NCI-H1694 treated with DMSO at 0.1 percent for 48 hours (cell line): Measurements from ENCODE around the gene B3GNT4.
A peak's percentile ranks its signal among the peaks of the same experiment; 100 is the strongest.
"Not testable (repeated sequence)": the region's sequence is repeated elsewhere in the genome, so short reads cannot be mapped to it uniquely, and the experiment has no call there.

ENCODE experiments used
- DNase-seq: peaks from one replicate; lab custom pipeline; 2025; lab: John Stamatoyannopoulos, UW

B3GNT4 gene

DNA sequence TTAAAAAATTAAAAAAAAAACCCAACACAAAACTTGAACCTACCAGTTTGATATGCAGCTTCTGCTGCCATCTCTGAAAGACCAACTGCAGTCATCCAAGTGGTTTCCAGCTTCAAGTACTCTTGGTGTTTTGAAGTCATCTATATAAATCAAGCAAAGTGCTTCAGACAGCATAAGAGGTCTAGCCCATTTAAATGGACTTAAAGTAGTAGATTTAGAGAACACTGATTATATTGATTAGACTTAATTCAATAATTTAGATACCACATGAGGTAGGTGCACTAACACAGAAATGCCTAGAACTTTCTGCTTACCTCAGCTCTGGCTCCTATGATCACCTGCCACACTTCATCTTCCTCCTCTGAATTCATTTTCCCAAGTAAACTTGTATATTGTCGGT is 12.9 kb downstream of the B3GNT4 start:
- no peak for DNase-seq

DNA sequence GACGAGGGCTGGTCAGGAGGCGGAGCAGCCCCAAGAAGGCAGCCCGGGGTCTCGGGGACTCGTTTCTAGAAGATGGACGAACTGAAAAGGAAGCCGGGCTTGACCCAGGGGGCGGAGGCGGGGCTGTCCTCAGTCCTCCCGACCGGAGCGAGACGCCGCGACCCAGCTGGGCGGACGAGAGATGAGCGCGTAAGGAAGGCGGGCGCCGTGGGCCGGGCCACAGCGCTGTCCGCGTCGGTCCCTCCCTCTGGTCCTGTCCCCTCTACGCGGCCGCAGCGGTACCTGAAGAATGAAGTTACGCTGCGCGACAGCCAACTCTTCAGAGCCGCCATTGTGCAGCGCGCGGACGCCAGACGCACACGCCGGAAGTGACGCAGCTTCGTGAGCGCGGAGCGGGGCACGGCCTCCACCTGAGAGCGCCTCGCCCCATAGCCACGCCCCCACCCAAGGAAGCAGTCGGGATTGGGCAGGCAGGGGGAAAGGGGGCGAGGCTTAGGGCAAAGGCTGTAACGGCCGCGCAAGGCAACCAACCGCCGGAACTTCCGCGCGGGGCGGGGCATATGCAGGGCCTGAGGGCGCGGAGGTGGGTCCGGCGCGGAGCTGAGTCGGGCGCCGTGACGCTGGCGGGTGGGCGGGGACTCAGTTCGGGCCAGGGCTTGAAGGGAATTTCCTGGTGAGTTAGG is 22.3 kb downstream of the B3GNT4 start, which contains the start of gene DIABLO:
TSS of gene DIABLO (minus strand) at position 370 of the 683 bp plus-strand sequence. CDS start at position 332, 38 bp downstream.
- DNase-seq, result peak; percentile 94

DNA sequence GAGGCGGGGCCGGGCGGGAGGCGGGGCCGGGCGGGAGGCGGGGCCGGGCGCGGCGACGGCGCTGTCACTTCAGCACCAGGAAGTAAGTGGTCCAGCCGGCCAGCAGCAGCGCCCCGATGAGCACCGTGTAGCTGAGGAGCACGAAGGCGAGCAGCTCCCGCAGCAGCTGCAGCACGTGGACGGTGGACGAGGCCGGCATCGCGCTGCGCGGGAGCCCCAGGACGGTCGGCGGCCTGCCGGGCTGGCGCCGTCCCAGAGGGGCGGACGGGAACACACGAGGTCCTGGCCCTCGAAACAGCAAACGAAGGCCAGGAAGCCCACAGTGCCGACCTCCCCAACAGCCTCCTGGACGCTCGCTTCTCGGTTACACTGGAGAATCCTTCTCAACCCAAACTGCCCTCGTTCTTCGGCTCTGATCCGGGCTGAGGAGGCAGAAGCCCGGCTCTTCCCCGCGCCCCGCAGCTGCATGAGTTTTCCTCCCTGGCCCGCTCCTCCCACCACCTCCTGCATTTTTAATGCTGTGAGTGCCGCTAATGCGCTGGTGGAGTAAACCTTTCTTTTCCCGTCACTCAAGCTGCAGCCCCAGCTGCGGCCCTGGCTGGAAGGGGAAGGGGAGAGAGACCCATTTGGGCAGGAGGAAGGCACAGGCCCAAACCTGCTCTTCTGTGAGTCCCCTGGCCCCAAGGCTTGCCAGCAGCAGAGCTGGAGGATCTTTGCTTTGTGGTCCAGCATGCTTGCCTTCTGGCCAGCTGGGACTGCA is 23.0 kb downstream of the B3GNT4 start:
- DNase-seq, result no peak

DNA sequence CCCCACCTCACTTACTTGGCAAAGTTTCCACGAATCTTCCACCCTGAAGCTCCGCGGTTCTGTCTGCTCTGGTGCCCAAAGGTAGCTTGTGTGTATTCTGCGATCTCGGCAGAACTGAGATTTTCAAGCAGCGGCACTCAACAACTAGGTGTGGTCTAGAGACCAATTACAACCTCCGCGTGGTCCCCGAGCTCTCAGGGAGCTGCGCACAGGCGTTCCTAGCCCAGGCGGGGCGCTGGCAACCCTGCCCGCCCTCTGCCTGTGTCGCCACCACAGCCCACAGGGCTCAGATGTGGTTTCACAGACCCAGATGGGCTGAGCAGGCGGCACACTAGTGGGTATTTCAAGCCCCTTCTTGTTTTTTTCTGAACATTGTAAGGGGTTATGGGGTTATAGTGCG is 23.8 kb downstream of the B3GNT4 start:
- no peak for DNase-seq

DNA sequence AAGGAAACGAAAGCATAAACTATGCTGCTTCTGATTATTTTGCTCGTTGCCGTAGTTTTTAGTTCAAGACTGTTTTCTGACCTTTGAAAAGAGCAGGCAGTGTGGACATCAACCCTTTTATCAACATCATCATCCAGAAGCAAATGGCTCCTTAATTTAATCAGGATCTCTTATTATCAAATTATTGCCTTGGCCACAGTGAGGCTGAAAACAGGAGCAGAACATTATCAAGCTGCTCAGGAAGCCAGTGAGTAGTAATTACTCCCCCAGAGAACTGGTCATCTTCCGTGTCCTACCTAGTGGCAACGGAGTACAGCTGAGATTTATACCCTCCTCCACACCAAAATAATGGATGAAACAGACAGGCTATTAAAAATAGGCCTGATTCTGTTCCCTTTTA is 24.6 kb downstream of the B3GNT4 start:
- DNase-seq, result no peak

DNA sequence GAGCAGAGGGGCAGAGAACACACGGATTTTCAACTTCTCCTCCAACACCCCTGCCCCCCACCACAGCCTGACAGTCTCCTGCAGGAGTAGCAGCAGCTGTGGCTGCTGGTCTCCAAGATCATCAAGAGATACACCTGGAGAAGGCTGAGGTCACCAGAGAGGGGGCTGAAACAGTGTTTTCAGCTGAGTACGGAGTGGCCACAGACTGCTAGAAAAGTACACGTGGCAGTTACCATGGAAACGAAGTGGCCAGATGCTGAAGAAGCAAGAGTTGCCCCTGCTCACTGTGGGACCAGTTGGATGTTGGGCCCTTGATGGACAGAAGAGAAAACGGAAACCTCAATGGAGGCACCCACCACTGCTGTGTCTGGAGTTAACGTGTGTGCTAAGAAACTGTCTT is 27.3 kb downstream of the B3GNT4 start:
- DNase-seq, result no peak

DNA sequence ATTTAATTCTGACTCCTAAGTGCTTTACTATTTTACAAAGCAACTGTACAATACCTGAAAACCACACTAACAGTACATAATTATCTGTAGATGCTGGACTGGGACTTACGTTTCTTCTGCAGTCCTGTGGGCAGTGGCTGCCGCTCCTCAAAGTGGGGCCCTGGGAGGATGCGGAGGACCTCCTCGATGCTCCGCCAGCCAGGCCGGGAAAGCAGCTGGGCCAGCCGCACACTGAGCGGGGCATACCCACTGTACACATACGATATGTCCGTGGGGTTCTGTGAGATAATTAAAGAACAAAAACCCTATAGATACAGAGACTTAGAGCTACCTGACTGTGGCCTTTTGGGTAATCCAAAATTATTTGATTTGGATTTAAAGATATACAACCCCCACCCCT is 29.2 kb downstream of the B3GNT4 start:
- no peak for DNase-seq

DNA sequence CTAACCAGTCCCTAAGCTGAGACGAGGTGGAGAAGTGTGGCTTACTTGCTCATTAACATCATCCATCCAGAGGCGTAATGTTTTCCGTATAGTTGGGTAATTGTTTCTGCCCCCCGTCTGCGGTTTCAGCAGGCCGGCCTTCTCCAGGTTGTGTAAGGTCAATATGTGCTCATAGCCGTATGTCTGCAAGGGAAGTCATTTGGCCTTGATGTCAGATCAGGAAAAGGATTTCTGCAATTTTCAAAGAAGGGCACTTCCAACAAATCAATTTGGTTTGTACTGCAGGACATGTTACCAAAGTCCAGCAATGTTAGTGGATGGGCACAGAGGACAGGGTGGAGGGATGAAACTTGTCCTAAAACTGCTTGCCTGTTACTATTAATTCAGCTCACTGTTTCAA is 32.2 kb downstream of the B3GNT4 start:
- no peak for DNase-seq

DNA sequence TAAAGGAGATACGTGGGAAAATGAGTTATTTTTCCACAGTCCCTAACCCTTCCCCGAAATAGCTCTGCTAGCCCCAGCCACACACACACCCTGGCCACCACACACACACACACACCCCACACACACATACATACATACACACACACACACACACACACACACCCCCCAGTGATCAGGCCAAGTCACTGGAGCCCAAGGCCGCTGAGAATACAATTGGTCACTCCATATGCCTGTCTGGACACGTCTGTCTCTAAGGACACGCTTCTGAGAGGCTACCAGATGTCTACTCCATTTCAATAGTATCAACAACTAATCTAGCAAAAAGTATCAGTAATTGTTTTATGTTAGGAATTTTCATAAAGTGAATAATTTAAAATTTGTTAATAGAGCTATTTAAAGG is 35.4 kb downstream of the B3GNT4 start:
- no peak for DNase-seq

DNA sequence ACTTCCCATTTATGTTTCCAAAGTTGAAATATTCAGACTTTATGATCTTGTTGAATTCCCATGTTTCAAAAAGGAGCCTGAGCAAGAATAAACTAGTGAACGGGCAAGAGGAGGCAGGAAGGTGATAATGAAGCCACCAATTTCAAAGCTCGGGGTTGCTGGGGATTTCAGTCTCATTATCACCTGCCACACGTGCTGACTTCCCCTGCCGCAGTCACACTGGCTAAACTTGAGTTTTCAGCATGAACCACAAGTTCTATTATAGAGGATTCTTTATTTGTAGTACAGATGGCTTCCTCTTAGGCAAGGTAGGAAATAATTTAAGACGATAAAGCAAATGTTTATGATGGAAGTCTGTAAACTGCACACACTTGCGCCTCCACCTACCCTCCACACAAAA is 40.5 kb downstream of the B3GNT4 start:
- DNase-seq, result no peak

DNA sequence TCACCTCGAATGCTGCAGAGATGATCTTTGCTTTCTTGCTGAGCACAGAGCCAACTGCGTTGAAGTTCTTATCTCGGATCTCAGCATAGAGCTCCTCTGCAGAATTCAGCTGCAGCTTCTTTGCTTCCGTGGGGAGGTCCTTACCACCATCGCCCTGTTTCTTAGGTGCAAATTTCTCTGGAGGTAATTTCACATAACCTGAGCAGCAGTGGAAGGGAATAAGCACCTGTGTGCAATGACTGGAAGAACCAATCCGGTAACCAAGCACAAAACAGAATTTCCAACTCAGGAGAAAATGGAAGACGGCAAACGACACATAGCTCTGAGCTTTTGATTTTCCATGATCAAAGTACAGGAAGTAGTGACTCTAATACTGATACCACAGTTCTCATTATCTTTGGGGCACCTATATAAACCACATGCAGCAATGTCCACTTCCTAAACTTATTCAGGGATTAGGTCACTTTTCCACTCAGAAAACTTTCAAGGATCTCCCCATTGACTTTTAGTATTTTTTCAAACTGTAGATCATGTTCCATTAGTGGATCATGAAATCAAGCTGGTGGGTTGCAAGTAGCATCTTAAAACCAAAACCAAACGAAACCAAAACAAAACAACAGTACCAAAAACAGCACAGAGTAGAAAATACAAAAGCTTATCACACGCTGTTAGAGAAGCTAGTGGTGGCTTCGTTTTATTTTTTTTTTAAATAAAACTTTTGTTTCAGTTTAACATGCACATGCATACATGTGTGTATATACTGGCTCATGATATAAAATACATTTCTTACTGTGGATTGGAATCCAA is 41.3 kb downstream of the B3GNT4 start:
- DNase-seq, result no peak

DNA sequence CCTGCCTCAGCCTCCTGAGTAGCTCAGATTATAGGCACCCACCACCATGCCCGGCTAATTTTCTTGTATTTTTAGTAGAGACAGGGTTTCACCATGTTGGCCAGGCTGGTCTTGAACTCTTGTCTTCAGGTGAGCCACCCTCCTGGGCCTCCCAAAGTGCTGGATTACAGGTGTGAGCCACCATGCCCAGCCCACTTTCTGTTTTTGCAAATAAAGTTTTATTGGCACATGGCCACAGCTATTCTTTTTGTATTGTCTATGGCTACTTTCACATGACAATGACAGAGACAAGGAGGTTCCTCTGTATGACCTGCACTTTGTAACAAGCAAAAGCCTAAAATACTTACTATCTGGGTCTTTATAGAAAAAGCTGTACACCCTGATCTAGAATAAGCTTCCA is 42.0 kb downstream of the B3GNT4 start:
- no peak for DNase-seq

DNA sequence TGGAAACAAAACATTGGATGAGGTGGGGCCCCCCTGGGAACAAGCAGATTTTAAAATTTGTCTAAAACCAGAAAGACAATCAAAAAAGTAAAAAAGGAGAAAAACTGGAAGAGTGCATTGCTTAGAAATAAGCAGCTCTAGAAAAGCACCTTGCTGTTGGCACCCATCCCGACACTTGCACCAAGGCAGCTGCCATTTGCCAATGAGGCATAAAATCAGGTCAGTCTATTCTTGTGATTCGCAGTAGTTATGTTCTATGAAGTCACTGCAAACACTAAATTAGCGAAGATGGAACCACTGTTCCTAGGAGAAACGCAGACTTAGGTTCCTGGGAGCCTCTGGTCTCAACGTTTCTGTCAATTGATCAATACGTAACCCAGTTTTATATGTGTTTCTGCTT is 46.5 kb downstream of the B3GNT4 start:
- peak; percentile 44 for DNase-seq

DNA sequence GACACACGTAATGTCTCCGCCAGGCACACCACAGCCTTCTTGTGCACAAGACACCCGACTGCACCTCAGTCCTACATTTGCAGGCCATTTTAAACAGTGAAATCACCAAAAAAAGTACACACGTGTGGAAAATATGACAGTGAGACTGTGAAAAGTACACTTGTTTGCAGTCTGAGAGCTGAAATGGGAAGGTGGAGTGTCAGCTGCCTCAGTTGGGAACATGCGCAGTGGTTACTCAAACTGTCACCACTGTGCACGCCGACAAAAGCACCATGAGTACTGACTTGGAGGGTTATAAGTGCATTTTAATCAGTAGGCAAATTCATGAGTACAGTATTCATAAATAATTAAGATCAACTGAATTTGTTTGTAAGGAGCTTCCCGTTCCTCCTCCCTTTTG is 47.0 kb downstream of the B3GNT4 start:
- DNase-seq, result no peak

DNA sequence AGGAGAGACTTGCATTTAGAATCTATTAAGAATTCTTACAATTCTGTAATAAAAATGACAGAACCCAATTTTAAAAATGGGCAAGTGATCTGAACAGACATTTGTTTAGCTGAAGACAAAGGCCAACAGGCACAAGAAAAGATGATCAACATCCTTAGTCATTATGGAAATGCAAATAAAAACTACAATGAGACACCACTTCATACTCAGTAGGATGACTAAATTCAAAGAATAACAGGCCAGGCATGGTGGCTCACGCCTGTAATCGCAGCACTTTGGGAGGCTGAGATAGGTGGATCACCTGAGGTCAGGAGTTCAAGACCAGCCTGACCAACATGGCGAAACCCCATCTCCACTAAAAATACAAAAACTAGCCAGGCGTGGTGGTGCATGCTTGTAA is 55.0 kb downstream of the B3GNT4 start:
- DNase-seq, result not testable (repeated sequence)
